ENCODE data around the gene C2.
A peak's percentile ranks its signal among the peaks of the same experiment; 100 is the strongest.

The C2 gene

GRCh38 chr6:31927242-31927862 lies at the start of gene C2:
Gene C2, plus strand, starts transcription at chr6:31927717. Its CDS starts 36 bp downstream, at chr6:31927753.
- DNase-seq (ENCODE audit: low read depth), result no peak

- DNase-seq (ENCODE audit: low read depth), result no peak
Observed at GRCh38 chr6:31878222-31878621, 49.3 kb upstream of the C2 start.

- no peak for DNase-seq (ENCODE audit: low read depth)
Observed at GRCh38 chr6:31878726-31879125, 48.8 kb upstream of the C2 start, which contains the start of gene SLC44A4. Gene SLC44A4, minus strand, starts transcription at chr6:31878997. Its CDS starts 17 bp downstream, at chr6:31878980.

- no peak for DNase-seq (ENCODE audit: low read depth)
Observed at GRCh38 chr6:31879143-31879542, 48.4 kb upstream of the C2 start.

DNA sequence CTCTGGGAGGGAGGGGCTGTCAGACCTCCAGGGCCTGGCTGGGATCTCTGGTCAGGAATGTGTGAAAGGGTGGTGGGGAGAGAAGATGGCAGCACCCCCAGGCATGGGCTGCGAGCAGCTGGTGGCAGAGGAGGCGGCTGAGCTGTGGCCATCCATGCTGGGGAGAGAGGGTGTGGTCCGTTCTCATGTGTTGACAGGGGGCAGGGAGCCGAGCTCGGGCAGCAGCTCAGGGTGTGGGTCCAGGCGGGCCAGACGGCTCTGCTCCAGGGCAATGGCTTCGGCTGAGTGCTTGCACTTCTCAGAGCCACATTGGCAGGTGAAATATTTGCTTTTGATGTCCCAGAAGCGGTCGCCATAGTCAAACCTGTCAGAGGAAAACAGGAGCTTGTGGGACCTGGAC lies 47.6 kb upstream of the C2 start:
- no peak for DNase-seq (ENCODE audit: low read depth)

DNA sequence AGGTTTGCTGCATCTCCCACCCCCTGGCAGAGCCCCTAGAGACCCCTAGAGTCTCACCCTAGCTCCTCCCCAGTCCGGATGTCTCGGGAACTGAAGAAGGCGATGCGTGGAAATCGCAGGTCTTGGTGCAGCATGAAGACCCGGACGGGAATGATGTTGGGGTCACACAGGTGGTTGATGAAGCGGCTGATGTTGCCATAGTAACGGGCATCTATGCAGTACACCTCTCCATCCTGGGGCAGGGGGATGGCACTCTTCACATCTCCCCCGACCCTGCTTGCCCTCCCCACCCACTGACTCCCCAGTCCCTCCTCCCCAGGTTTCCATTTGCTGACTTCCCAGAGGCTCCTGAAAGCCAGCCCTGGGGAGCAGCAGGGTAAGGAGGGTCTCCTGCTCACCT lies 46.9 kb upstream of the C2 start:
- DNase-seq (ENCODE audit: low read depth), result no peak

GRCh38 chr6:31881136-31881859 lies 46.2 kb upstream of the C2 start:
- no peak for DNase-seq (ENCODE audit: low read depth)

- peak; percentile 48 for DNase-seq (ENCODE audit: low read depth)
Observed at GRCh38 chr6:31882344-31882743, 45.2 kb upstream of the C2 start.

GRCh38 chr6:31883676-31884075 lies 43.8 kb upstream of the C2 start:
- DNase-seq (ENCODE audit: low read depth), result no peak

- no peak for DNase-seq (ENCODE audit: low read depth)
Observed at GRCh38 chr6:31884528-31885035, 42.9 kb upstream of the C2 start.

DNA sequence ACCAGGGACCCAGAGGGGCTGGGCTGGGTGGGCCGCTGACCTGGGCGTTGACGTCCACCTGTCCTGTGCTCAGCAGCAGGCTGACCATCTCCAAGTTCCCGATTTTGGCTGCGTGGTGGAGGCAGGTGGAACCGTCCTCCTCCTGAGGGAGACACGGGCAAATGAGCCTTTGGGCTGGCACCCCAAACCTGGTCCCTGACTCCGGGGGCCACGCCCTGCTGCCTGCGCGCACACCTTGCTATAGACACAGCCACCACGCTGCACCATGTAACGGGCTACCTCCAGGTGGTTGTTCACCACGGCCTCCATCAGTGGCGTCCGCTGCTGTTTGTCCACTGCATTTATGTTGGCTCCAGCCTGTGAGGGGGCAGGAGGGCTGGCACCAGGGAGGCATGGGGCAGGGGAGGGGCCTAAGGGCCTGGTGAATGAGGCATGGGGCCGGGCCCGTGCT lies 41.0 kb upstream of the C2 start:
- no peak for DNase-seq (ENCODE audit: low read depth)

- no peak for DNase-seq (ENCODE audit: low read depth)
Observed at GRCh38 chr6:31887173-31888007, 40.1 kb upstream of the C2 start.

- DNase-seq (ENCODE audit: low read depth), result no peak
Observed at GRCh38 chr6:31888276-31889258, 39.0 kb upstream of the C2 start.

DNA sequence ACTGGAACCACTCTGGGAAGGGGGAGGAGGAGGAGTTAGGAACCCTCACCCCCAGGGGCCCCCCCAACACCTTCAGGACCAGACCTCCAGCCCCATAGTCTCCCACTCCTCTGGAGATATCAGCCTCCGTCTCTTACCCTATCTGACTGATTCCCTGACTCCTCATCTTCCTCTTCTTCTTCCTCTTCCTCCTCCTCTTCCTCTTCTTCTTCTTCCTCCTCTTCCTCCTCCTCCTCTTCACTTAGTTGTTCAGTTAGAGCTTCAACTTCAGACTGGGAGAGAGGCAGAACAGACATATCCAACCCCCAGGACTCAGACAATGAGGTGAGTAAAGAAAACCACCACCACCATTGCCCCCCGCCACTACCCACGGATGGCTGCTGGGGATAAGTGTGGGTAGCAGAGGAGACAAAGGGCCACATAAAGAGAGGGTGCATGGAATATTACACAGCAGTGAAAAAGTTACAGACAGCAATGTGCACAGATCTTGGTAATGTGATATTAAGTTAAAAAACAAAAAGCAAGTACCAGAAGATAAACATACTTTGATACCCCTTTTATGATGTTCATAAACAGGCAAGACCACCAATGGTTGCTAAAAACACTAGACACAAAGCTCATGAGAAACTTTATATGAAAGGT lies 38.1 kb upstream of the C2 start:
- no peak for DNase-seq (ENCODE audit: low read depth)

GRCh38 chr6:31892821-31893220 lies 34.7 kb upstream of the C2 start:
- DNase-seq (ENCODE audit: low read depth), result no peak

- DNase-seq (ENCODE audit: low read depth), result no peak
Observed at GRCh38 chr6:31896493-31896855, 31.0 kb upstream of the C2 start.

GRCh38 chr6:31896856-31897611 lies 30.5 kb upstream of the C2 start:
- no peak for DNase-seq (ENCODE audit: low read depth)

- DNase-seq (ENCODE audit: low read depth), result peak; percentile 84
Observed at GRCh38 chr6:31897612-31898382, 29.7 kb upstream of the C2 start, which contains the start of gene EHMT2. Gene EHMT2, minus strand, starts transcription at chr6:31897698. Its CDS starts 21 bp downstream, at chr6:31897677.

DNA sequence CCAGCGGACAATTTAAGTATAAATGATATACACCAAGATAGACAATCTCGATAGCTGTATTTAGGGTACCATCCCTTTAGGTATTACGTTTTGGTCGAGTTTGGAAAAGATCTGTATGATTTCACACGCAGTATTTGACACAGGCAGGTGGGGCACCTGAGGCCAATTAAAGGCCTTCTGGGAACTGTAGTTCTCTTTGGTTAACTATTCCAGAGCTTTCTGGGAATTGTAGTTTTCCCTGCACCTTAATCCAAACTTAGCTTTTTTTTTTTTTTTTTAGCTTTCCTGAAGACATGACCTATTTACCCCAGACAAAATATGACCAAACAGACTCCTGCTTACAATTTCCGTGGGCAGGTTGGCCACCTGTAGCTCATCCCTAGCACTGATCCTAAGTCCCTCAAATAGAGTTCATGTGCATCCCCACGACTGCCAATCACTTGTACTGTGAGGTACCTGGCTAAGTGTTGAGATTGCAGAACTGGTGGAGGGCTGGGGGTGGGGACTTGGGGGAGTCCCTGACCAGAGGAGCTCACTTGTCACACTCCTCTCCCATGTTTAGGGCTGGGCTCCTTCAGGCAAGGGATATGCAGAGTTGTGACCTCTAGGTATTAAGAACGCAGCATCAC lies 29.0 kb upstream of the C2 start:
- peak; percentile 53 for DNase-seq (ENCODE audit: low read depth)

Data from EH (cell line).